ENCODE data around the gene CHRM5. TPM values are rescaled to one million over a fixed set of nuclear protein-coding genes. Genes with fewer than 3 reads are reported as not detected.

Gene CHRM5
- total and polyA plus RNA-seq, 9 of the 15 experiments (the other 6 are each of a cell fraction or from before 2014, with no cell fraction given): not detected

DNA sequence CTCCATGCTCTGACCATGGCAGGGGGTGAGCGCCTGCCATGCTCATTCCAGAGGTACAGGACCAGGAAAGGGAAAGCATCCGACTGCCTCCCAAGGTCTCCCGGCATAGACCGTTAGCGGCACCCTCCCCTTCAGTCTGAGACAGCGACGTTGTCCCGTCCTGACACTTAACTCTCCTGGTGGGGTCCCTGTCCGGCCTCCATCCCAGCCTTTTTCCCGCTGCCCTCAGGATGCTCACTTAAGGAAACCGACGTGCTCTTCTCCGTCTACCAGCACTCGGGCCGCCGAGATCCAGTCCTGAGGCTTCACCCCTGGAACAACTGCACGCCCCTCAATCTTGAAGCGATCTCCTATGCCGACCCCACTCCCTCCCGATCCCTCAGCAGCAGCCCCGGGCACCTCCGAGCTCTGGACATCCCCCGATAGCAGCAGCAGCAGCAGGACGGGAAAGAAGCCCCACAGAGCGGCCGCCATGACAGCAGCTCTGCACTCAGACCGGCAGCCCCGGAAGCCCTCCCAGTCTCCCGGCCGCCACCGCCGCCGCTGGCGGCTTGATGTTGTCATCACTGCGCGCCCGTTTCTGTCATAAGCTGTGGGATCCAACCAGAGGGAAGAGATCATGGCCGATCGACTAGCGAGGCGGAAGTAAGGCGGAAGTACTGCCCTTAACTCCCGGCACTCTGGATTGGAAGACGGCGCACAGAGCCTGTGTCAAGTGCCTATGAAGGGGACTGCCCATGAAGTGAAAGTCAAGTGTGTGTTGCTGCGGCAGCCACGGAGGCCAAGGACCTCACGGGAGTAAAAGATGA is 133.3 kb downstream of the CHRM5 start, which contains the start of the genes EMC7 and PGBD4 (continued):
- TF ChIP-seq, protein P1, sequence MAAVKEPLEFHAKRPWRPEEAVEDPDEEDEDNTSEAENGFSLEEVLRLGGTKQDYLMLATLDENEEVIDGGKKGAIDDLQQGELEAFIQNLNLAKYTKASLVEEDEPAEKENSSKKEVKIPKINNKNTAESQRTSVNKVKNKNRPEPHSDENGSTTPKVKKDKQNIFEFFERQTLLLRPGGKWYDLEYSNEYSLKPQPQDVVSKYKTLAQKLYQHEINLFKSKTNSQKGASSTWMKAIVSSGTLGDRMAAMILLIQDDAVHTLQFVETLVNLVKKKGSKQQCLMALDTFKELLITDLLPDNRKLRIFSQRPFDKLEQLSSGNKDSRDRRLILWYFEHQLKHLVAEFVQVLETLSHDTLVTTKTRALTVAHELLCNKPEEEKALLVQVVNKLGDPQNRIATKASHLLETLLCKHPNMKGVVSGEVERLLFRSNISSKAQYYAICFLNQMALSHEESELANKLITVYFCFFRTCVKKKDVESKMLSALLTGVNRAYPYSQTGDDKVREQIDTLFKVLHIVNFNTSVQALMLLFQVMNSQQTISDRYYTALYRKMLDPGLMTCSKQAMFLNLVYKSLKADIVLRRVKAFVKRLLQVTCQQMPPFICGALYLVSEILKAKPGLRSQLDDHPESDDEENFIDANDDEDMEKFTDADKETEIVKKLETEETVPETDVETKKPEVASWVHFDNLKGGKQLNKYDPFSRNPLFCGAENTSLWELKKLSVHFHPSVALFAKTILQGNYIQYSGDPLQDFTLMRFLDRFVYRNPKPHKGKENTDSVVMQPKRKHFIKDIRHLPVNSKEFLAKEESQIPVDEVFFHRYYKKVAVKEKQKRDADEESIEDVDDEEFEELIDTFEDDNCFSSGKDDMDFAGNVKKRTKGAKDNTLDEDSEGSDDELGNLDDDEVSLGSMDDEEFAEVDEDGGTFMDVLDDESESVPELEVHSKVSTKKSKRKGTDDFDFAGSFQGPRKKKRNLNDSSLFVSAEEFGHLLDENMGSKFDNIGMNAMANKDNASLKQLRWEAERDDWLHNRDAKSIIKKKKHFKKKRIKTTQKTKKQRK (IDR thresholded peaks at IDR 0.05; ENCODE audit: borderline replicate concordance, low read depth, low read length): no peak
- TF ChIP-seq DMBX1 (CRISPR knock-in tag; IDR thresholded peaks at IDR 0.05; ENCODE audit: borderline replicate concordance) (no peak), ZNF212 (CRISPR knock-in tag; IDR thresholded peaks at IDR 0.05) (no peak), ZFPM2 (CRISPR knock-in tag; IDR thresholded peaks at IDR 0.05) (no peak), ZNF79 (CRISPR knock-in tag; IDR thresholded peaks at IDR 0.05; ENCODE audit: low read depth) (no peak), THRAP3 (IDR thresholded peaks at IDR 0.05; ENCODE audit: borderline replicate concordance) (no peak), ZNF507 (tag; conservative IDR thresholded peaks at IDR 0.05) (no peak), ZNF780A (CRISPR knock-in tag; IDR thresholded peaks at IDR 0.05) (no peak), BCL6 (CRISPR knock-in tag; IDR thresholded peaks at IDR 0.05) (no peak), PML (IDR thresholded peaks at IDR 0.05; ENCODE audit: low read length) (peak; percentile 62; the same call in 1 of the 2 replicates), MEF2A (IDR thresholded peaks at IDR 0.05; ENCODE audit: control insufficient read depth, low read depth, low read length) (no peak), NFATC3 (IDR thresholded peaks at IDR 0.05) (no peak)
- TF ChIP-seq, protein P2, sequence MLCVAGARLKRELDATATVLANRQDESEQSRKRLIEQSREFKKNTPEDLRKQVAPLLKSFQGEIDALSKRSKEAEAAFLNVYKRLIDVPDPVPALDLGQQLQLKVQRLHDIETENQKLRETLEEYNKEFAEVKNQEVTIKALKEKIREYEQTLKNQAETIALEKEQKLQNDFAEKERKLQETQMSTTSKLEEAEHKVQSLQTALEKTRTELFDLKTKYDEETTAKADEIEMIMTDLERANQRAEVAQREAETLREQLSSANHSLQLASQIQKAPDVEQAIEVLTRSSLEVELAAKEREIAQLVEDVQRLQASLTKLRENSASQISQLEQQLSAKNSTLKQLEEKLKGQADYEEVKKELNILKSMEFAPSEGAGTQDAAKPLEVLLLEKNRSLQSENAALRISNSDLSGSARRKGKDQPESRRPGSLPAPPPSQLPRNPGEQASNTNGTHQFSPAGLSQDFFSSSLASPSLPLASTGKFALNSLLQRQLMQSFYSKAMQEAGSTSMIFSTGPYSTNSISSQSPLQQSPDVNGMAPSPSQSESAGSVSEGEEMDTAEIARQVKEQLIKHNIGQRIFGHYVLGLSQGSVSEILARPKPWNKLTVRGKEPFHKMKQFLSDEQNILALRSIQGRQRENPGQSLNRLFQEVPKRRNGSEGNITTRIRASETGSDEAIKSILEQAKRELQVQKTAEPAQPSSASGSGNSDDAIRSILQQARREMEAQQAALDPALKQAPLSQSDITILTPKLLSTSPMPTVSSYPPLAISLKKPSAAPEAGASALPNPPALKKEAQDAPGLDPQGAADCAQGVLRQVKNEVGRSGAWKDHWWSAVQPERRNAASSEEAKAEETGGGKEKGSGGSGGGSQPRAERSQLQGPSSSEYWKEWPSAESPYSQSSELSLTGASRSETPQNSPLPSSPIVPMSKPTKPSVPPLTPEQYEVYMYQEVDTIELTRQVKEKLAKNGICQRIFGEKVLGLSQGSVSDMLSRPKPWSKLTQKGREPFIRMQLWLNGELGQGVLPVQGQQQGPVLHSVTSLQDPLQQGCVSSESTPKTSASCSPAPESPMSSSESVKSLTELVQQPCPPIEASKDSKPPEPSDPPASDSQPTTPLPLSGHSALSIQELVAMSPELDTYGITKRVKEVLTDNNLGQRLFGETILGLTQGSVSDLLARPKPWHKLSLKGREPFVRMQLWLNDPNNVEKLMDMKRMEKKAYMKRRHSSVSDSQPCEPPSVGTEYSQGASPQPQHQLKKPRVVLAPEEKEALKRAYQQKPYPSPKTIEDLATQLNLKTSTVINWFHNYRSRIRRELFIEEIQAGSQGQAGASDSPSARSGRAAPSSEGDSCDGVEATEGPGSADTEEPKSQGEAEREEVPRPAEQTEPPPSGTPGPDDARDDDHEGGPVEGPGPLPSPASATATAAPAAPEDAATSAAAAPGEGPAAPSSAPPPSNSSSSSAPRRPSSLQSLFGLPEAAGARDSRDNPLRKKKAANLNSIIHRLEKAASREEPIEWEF (CRISPR knock-in tag; IDR thresholded peaks at IDR 0.05): no peak
- TF ChIP-seq, protein P3, sequence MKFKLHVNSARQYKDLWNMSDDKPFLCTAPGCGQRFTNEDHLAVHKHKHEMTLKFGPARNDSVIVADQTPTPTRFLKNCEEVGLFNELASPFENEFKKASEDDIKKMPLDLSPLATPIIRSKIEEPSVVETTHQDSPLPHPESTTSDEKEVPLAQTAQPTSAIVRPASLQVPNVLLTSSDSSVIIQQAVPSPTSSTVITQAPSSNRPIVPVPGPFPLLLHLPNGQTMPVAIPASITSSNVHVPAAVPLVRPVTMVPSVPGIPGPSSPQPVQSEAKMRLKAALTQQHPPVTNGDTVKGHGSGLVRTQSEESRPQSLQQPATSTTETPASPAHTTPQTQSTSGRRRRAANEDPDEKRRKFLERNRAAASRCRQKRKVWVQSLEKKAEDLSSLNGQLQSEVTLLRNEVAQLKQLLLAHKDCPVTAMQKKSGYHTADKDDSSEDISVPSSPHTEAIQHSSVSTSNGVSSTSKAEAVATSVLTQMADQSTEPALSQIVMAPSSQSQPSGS (CRISPR knock-in tag; IDR thresholded peaks at IDR 0.05): no peak
- TF ChIP-seq, protein P4, sequence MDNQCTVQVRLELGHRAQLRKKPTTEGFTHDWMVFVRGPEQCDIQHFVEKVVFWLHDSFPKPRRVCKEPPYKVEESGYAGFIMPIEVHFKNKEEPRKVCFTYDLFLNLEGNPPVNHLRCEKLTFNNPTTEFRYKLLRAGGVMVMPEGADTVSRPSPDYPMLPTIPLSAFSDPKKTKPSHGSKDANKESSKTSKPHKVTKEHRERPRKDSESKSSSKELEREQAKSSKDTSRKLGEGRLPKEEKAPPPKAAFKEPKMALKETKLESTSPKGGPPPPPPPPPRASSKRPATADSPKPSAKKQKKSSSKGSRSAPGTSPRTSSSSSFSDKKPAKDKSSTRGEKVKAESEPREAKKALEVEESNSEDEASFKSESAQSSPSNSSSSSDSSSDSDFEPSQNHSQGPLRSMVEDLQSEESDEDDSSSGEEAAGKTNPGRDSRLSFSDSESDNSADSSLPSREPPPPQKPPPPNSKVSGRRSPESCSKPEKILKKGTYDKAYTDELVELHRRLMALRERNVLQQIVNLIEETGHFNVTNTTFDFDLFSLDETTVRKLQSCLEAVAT (IDR thresholded peaks at IDR 0.05): peak in 1 of 2 experiments; percentile 55; a peak in 1 of 4 replicates

Data from K562 (cell line).